B cell (primary cell): ENCODE measurements around the gene UBE2M. TPM values are rescaled to one million over a fixed set of nuclear protein-coding genes. Genes with fewer than 3 reads are reported as not detected.

Source experiments
- ATAC-seq: fragments of 200-7000 bp; cut with Tn5 transposase; one replicate; pipeline ENCODE4 v1.10.0; 2021; ENCODE audit warnings: low read depth, mild to moderate bottlenecking, moderate number of reproducible peaks, moderate library complexity
- CTCF ChIA-PET: fragments of 350-600 bp; sonication (Branson Sonifier 250); formaldehyde crosslinking; loops from one replicate; lab custom pipeline; 2021; ENCODE audit warnings: antibody characterized with exemption, inconsistent platforms; lab: Charles Lee
- POLR2A ChIA-PET: fragments of 350-600 bp; sonication (Branson Sonifier 250); formaldehyde crosslinking; loops from one replicate; lab custom pipeline; 2021; ENCODE audit warnings: antibody characterized with exemption; lab: Charles Lee
- DNase-seq: peaks from one replicate; pipeline ENCODE4 v3.0.0; 2013
- H2AFZ ChIP-seq: 2 replicates; pipeline ENCODE4 v1.6.1; 2012; ENCODE audit warnings: mild to moderate bottlenecking, low read depth, low read length; ENCODE audit not compliant: insufficient read depth, poor library complexity, severe bottlenecking
- H3K27ac ChIP-seq, 2 donors: 1 replicate in 1 of 2; 2 replicates in 1 of 2; pipeline ENCODE4 v1.5.1; 2012 to 2013; ENCODE audit warnings: low read length in 2 of 2, mild to moderate bottlenecking in 2 of 2, moderate library complexity in 1 of 2
- H3K27me3 ChIP-seq, 4 experiments: fragments of 200-600 bp in 1 of 4; sonication (generic) in 1 of 4; replicated peaks in 1 of 4; 1 replicate in 2 of 4; 2 replicates in 2 of 4; pipeline versions ENCODE4 v1.6.1 to v1.7.0; 2013 to 2016; ENCODE audit warnings: low read length in 3 of 4, mild to moderate bottlenecking in 2 of 4, mixed read lengths in 1 of 4, moderate library complexity in 1 of 4; ENCODE audit not compliant: insufficient read depth in 4 of 4, control insufficient read depth in 3 of 4; ENCODE audit errors: control extremely low read depth in 1 of 4
- H3K36me3 ChIP-seq, 2 experiments: replicated peaks in 1 of 2; 1 replicate in 1 of 2; 2 replicates in 1 of 2; pipeline versions ENCODE4 v1.6.1 to v1.7.1; 2013; ENCODE audit warnings: low read length in 1 of 2; ENCODE audit not compliant: insufficient read depth in 2 of 2, control insufficient read depth in 1 of 2; ENCODE audit errors: control extremely low read depth in 1 of 2, extremely low read depth in 1 of 2
- H3K4me1 ChIP-seq, 2 donors: fragments of 200-600 bp in 1 of 2; sonication (generic) in 1 of 2; 1 replicate in 1 of 2; 2 replicates in 1 of 2; pipeline versions ENCODE4 v1.5.1 to v1.6.1; 2013 to 2017; ENCODE audit warnings: low read length in 2 of 2; ENCODE audit not compliant: control insufficient read depth in 2 of 2, insufficient read depth in 2 of 2
- H3K4me2 ChIP-seq: replicated peaks from 2 replicates; pipeline ENCODE3; 2012; ENCODE audit warnings: mild to moderate bottlenecking, low read depth, low read length; ENCODE audit not compliant: poor library complexity, severe bottlenecking
- H3K4me3 ChIP-seq, 5 experiments: fragments of 200-600 bp in 1 of 5; sonication (generic) in 1 of 5; 1 replicate in 3 of 5; 2 replicates in 2 of 5; pipeline versions ENCODE4 v1.5.1 to v1.7.0; 2011 to 2016; ENCODE audit warnings: low read length in 4 of 5, mild to moderate bottlenecking in 4 of 5, low read depth in 2 of 5, control low read depth in 1 of 5, moderate library complexity in 1 of 5; ENCODE audit not compliant: insufficient read depth in 1 of 5; ENCODE audit errors: control extremely low read depth in 1 of 5, extremely low read depth in 1 of 5
- H3K79me2 ChIP-seq: fragments of 200-600 bp; sonication (generic); one replicate; pipeline ENCODE4 v1.6.0; 2016; ENCODE audit warnings: low read length; ENCODE audit not compliant: control insufficient read depth, insufficient read depth
- H3K9ac ChIP-seq: fragments of 200-600 bp; sonication (generic); 2 replicates; pipeline ENCODE4 v1.6.1; 2017; ENCODE audit warnings: mild to moderate bottlenecking, low read length, moderate library complexity
- H3K9me3 ChIP-seq, 3 donors: one replicate each; pipeline versions ENCODE4 v1.6.1 to v1.7.1; 2013; ENCODE audit warnings: low read length in 2 of 3; ENCODE audit not compliant: control insufficient read depth in 2 of 3, insufficient read depth in 1 of 3; ENCODE audit errors: control extremely low read depth in 1 of 3
- H4K20me1 ChIP-seq: 2 replicates; pipeline ENCODE4 v1.6.0; 2012; ENCODE audit warnings: mild to moderate bottlenecking, low read length; ENCODE audit not compliant: insufficient read depth, control insufficient read depth, poor library complexity, severe bottlenecking
- H3K27ac Mint-ChIP-seq: one replicate; pipeline ENCODE4 v1.8.0; 2021; ENCODE audit warnings: mixed read lengths
- H3K27me3 Mint-ChIP-seq: one replicate; pipeline ENCODE4 v1.8.0; 2021; ENCODE audit warnings: mixed read lengths
- H3K4me1 Mint-ChIP-seq: one replicate; pipeline ENCODE4 v1.8.0; 2021; ENCODE audit warnings: mixed read lengths
- H3K4me3 Mint-ChIP-seq: one replicate; pipeline ENCODE4 v1.8.0; 2021; ENCODE audit warnings: mixed read lengths
- H3K9me3 Mint-ChIP-seq: one replicate; pipeline ENCODE4 v1.8.0; 2022; ENCODE audit warnings: mixed read lengths; ENCODE audit not compliant: insufficient read depth
- EZH2 ChIP-seq: IDR thresholded peaks from 2 replicates; pipeline ENCODE4 v1.6.1; 2012; ENCODE audit warnings: borderline replicate concordance, low read depth, mild to moderate bottlenecking, moderate library complexity, low read length; ENCODE audit not compliant: insufficient read depth, poor library complexity, severe bottlenecking
- WGBS: methylation state at CpG from one replicate; pipeline ENCODE4 v1.1.5; 2013; ENCODE audit warnings: missing lambda C conversion rate; ENCODE audit not compliant: insufficient coverage; 5-methylcytosine and 5-hydroxymethylcytosine counted together
- intact Hi-C: fragments of 100-400 bp; cut with micrococcal nuclease; formaldehyde crosslinking; loops from one replicate; pipeline ENCODE4 v1.10.0; 2022
- polyA plus RNA-seq: library from polyadenylated mRNA; depleted of rRNA; stranded (reverse); fragments of >200 nt; gene quantifications from 2 replicates; pipeline ENCODE4 v1.2.3, GENCODE V29; 2012
- total RNA-seq, 2 donors: library from RNA; stranded (reverse); fragments of 120-200 nt in 1 of 2; gene quantifications; 1 replicate in 1 of 2; 2 replicates in 1 of 2; pipeline versions ENCODE4 v1.2.3 to v1.2.4, GENCODE V29; 2013 to 2022
- TF ChIP-seq, protein P1 (sequence below): fragments of 200-600 bp; IDR thresholded peaks from one replicate; pipeline ENCODE4 v1.8.0; 2022; ENCODE audit warnings: antibody characterized with exemption, mild to moderate bottlenecking

UBE2M gene
- total and polyA plus RNA-seq, 2 donors (not counting 1 experiment from before 2014, with no cell fraction given) = 62.5 to 66.1 TPM

DNA sequence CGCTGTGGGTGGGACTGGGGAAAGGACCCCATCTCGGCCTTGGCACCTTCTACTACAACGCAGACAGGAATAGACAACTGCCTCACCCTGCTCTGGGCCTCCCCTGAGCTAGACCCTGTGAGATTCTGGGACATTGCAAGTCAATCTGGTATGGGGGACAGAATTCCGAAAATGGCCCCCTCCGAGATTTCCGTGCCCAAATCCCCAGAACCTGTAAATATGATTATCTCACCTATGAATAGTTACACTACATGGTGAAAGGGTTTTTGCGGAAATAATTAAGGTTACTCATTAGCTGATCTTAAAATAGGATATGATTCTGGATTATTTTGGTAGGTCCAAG lies 38.2 kb downstream of the UBE2M start:
- H3K4me3 ChIP-seq = peak overlapping the region; percentile 64 to 78 (median 71)
- H3K9me3 ChIP-seq = no peaks in the 10 kb centered on the region
- ATAC-seq = no peak
- H3K4me1 Mint-ChIP-seq = peaks cover 38% of the 10 kb centered on the region
- no peaks in the 10 kb centered on the region for H3K27me3 ChIP-seq
- peaks cover 0 to 12% of the 10 kb centered on the region in 2 experiments for H3K36me3 ChIP-seq
- no peak for DNase-seq
- peak overlapping the region; percentile 98 for H3K4me3 Mint-ChIP-seq
- peak overlapping the region; percentile 99 for H3K27ac Mint-ChIP-seq
- peaks cover 35% of the 10 kb centered on the region for H4K20me1 ChIP-seq
- no peak for TF ChIP-seq EZH2
- TF ChIP-seq, protein P1, sequence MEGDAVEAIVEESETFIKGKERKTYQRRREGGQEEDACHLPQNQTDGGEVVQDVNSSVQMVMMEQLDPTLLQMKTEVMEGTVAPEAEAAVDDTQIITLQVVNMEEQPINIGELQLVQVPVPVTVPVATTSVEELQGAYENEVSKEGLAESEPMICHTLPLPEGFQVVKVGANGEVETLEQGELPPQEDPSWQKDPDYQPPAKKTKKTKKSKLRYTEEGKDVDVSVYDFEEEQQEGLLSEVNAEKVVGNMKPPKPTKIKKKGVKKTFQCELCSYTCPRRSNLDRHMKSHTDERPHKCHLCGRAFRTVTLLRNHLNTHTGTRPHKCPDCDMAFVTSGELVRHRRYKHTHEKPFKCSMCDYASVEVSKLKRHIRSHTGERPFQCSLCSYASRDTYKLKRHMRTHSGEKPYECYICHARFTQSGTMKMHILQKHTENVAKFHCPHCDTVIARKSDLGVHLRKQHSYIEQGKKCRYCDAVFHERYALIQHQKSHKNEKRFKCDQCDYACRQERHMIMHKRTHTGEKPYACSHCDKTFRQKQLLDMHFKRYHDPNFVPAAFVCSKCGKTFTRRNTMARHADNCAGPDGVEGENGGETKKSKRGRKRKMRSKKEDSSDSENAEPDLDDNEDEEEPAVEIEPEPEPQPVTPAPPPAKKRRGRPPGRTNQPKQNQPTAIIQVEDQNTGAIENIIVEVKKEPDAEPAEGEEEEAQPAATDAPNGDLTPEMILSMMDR = no peak
- H3K27ac ChIP-seq = peak overlapping the region; percentile 76 to 96
- CTCF ChIA-PET = interaction anchor here (0.6 to 4.9 kb wide), 30 partner anchors 9 to 792 kb away, joined by 3 to 72 read pairs (median 4); partner anchors contain the start of genes CHMP2A, MZF1, TRIM28 and ZNF497
- peak overlapping the region; percentile 93 for H3K4me2 ChIP-seq
- H3K9ac ChIP-seq = peak overlapping the region; percentile 81
- H3K4me1 ChIP-seq = peaks cover 16 to 26% of the 10 kb centered on the region in 2 donors
- intact Hi-C loops = loop anchor here (1.0 kb wide), 2 partner anchors 24 to 45 kb away; partner anchors contain the start of gene TRIM28
- H3K27me3 Mint-ChIP-seq = no peaks in the 10 kb centered on the region
- POLR2A ChIA-PET = interaction anchor here (0.7 to 3.3 kb wide), 19 partner anchors 24 to 517 kb away, joined by 3 to 30 read pairs (median 5); partner anchors contain the start of genes CHMP2A, MZF1, TRIM28 and UBE2M
- H2AFZ ChIP-seq = peak overlapping the region; percentile 79
- peaks cover 37% of the 10 kb centered on the region for H3K79me2 ChIP-seq
- WGBS = 0% methylated on average over 2 of the region's 7 CpGs
- H3K9me3 Mint-ChIP-seq = no peaks in the 10 kb centered on the region
